ENCODE data around the gene RTBDN. TPM values are rescaled to one million over a fixed set of nuclear protein-coding genes. Genes with fewer than 3 reads are reported as not detected.
A peak's percentile ranks its signal among the peaks of the same experiment; 100 is the strongest.

Gene RTBDN
- total RNA-seq, 1 donor from 2014 or later = not detected

DNA sequence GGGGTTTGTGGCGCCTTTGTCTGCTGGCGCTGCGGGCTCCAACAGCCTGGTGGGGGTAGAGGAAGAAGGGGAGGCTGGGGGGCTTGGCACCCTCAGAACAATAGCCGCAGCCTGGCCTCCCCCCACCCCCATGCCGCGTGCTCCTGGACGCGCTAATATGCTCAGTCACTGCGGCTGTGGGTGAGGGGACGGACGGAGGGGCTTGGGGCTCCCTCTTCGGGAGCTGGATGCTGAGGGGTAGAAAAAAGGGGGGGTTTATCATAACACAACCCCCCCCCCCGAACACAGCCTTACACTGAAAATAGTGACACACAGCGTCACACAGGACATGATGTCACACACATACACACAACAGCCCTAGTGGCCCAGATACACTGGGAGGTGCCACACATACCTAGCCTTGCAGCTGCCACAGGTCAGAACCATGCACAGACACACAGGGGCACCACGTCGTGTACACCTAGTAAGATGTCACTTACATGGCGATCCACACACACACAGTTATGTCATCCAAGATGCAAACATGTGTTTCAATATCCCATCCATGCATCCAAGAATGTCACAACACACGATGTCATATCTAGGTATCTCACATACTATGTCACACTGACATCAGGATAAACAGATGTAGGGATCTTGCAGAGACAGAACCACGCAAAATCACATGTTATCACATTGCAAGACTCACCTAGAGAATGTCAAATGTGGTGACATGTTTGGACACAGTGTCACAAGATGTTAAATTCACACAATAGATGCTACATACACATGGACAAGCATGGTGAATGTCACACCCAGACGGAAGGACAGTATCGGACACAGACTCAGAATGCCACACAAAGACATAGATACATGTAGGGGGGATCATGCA is 4.7 kb upstream of the RTBDN start:
- Mint-ChIP-seq H3K4me3 (peak overlapping the region; percentile 82), H3K9me3 (no peaks in the 10 kb centered on the region), H3K27me3 (ENCODE audit: low read depth) (peaks cover 83% of the 10 kb centered on the region), H3K36me3 (ENCODE audit: low read depth) (no peaks in the 10 kb centered on the region), H3K27ac (ENCODE audit: unreplicated experiment) (peak overlapping the region; percentile 15), H3K4me1 (peaks cover 43% of the 10 kb centered on the region)
- TF ChIP-seq, protein P1, sequence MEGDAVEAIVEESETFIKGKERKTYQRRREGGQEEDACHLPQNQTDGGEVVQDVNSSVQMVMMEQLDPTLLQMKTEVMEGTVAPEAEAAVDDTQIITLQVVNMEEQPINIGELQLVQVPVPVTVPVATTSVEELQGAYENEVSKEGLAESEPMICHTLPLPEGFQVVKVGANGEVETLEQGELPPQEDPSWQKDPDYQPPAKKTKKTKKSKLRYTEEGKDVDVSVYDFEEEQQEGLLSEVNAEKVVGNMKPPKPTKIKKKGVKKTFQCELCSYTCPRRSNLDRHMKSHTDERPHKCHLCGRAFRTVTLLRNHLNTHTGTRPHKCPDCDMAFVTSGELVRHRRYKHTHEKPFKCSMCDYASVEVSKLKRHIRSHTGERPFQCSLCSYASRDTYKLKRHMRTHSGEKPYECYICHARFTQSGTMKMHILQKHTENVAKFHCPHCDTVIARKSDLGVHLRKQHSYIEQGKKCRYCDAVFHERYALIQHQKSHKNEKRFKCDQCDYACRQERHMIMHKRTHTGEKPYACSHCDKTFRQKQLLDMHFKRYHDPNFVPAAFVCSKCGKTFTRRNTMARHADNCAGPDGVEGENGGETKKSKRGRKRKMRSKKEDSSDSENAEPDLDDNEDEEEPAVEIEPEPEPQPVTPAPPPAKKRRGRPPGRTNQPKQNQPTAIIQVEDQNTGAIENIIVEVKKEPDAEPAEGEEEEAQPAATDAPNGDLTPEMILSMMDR (conservative IDR thresholded peaks at IDR 0.05) = no peak
- no peak for DNase-seq (ENCODE audit: low read depth, low spot score)

DNA sequence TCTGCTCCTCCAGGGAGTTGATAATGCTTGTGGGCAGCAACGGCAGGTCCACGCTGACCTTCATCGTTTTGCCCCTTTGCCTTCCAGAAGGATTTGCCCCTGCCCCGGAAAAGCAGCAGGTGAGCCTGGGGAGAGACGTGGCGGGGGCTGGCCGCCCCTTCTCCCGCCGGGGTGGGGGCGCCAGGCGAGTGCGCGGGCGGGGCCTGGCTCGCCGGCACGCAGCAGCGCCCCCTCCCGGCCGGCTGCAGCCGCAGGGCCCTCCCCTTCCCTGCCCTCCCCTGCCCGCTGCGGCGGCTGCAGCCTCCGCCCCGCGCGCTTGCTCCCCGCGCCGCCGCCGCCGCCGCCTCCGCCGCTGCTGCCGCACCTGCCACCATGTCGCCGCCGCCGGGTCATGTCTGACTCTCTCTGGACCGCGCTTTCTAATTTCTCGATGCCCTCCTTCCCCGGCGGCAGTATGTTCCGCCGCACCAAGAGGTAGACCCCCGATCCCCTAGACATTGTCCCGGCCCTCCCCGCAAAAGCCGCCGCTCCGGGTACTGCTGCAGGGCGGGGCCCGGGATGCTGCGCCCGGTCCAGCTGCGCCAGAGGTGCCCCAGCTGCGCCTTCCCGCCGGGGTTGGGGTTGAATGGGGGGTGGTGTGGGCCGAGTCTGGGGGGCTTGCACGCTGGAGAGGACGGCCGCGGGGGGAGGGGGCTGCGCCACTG is 4.0 kb upstream of the RTBDN start, which contains the start of gene MAST1:
Gene MAST1, plus strand, starts transcription at position 334 of the 704 bp plus-strand sequence. Its CDS starts 58 bp downstream, at position 392.
- H3K36me3 Mint-ChIP-seq (ENCODE audit: low read depth) = no peaks in the 10 kb centered on the region
- peak within 1 kb of the TSS; percentile 82 for H3K4me3 Mint-ChIP-seq
- TF ChIP-seq, protein P1 (conservative IDR thresholded peaks at IDR 0.05) = peak; percentile 75
- H3K27me3 Mint-ChIP-seq (ENCODE audit: low read depth) = peaks cover 82% of the 10 kb centered on the region
- H3K9me3 Mint-ChIP-seq = no peaks in the 10 kb centered on the region
- peaks cover 44% of the 10 kb centered on the region for H3K4me1 Mint-ChIP-seq
- H3K27ac Mint-ChIP-seq (ENCODE audit: unreplicated experiment) = peak within 1 kb of the TSS; percentile 15
- peak; percentile 54 for DNase-seq (ENCODE audit: low read depth, low spot score)

DNA sequence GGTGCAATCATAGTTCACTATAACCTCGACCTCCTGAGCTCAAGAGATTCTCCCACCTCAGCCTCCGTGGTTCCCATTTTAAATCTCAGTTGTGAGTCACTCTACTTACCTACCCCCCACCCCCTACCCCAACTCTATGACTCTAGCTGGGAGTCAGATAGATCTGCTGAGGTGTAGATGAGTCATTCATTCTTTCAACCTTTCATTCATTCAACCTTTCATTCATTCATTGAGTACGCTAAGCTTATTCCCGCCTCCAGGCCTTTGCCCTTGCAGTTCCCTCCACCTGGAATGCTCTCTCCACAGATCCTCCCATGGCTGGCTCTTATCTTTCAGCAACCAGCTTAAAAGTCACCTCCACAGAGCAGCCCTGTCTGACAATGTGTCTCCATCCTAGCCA is 2.8 kb upstream of the RTBDN start:
- Mint-ChIP-seq H3K27ac (ENCODE audit: unreplicated experiment) (no peak overlapping the region), H3K9me3 (no peaks in the 10 kb centered on the region)
- TF ChIP-seq, protein P1 (conservative IDR thresholded peaks at IDR 0.05) = no peak

DNA sequence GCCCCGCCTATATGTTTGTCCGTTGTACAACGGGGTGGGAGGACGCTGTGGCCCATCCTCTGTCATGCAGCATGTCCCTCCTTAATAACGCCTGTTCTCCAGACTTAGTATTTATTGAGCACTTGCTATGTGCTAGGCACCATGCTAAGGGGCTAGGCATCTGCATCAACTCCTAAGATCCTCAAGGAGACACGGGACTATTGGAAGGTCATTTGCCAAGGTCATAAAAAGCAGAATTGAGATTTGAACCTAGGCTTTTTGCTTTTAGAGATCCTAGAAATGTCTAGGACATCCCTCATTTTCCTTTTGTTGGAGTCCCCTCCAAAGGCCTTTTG is 2.1 kb upstream of the RTBDN start:
- DNase-seq (ENCODE audit: low read depth, low spot score) = no peak
- H3K27me3 Mint-ChIP-seq (ENCODE audit: low read depth) = peaks cover 89% of the 10 kb centered on the region
- no peak overlapping the region for H3K27ac Mint-ChIP-seq (ENCODE audit: unreplicated experiment)
- H3K9me3 Mint-ChIP-seq = no peaks in the 10 kb centered on the region
- TF ChIP-seq, protein P1 (conservative IDR thresholded peaks at IDR 0.05) = no peak
- no peaks in the 10 kb centered on the region for H3K36me3 Mint-ChIP-seq (ENCODE audit: low read depth)
- H3K4me3 Mint-ChIP-seq = peak overlapping the region; percentile 87
- H3K4me1 Mint-ChIP-seq = peaks cover 46% of the 10 kb centered on the region

More for the DNA sequence above, 2.8 kb upstream of the RTBDN start:
- no peaks in the 10 kb centered on the region for H3K36me3 Mint-ChIP-seq (ENCODE audit: low read depth)
- peaks cover 52% of the 10 kb centered on the region for H3K4me1 Mint-ChIP-seq
- peak overlapping the region; percentile 79 for H3K4me3 Mint-ChIP-seq
- H3K27me3 Mint-ChIP-seq (ENCODE audit: low read depth) = peaks cover 88% of the 10 kb centered on the region
- DNase-seq (ENCODE audit: low read depth, low spot score) = no peak

DNA sequence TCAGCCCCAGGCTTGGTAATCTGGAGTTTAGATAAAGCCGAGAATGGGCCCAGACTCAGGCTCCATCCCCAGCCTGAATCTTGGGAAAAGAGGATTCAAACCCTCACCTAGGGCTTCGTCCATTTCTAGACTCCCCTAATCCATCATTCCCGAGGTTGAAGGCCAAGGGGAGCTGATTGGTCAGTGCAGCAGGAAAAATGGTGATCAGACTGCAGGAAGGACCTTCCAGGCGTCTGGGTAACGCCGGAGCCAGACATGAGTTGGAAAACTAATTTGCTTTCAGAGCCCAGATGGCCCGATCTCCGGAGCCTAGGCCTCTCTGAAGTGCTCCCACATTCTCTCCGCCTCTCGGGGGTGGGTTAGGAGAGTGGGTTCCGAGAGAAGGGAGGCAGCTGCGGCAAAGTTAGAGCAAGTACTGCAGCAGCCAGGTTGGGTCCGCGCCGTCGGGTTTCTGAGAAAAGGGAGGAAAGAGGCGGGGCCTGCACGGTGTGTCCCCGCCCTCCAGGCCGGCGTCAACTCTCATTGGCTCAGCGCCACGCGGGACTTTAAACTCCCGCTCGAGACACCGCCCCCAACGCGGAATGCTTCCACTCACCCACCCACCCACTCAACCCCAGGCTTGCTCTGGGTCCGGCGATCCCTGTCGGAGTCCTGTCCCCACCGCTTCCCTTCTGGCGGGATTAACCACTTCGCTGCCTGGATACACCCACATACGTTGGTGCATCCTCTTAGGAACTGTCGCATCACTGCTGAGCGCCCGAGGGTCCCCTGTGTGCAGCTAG is 788 bp upstream of the RTBDN start:
- H3K27me3 Mint-ChIP-seq (ENCODE audit: low read depth) = peaks cover 89% of the 10 kb centered on the region
- H3K4me1 Mint-ChIP-seq = peaks cover 33% of the 10 kb centered on the region
- H3K9me3 Mint-ChIP-seq = no peaks in the 10 kb centered on the region
- H3K36me3 Mint-ChIP-seq (ENCODE audit: low read depth) = no peaks in the 10 kb centered on the region
- peak overlapping the region; percentile 51 for H3K4me3 Mint-ChIP-seq
- TF ChIP-seq, protein P1 (conservative IDR thresholded peaks at IDR 0.05) = no peak
- H3K27ac Mint-ChIP-seq (ENCODE audit: unreplicated experiment) = no peak overlapping the region
- peak; percentile 29 for DNase-seq (ENCODE audit: low read depth, low spot score)

Measured in neural crest cell (in vitro differentiated cells).